ENCODE data around the gene PCDH11X.
"Not testable (repeated sequence)": the region's sequence is repeated elsewhere in the genome, so short reads cannot be mapped to it uniquely, and the experiment has no call there.

The PCDH11X gene

GRCh38 chrX:91779135-91779534, at the start of gene PCDH11X:
PCDH11X (plus strand) TSS chrX:91779375; CDS start chrX:91835505, 56,130 bp downstream.
- not testable (repeated sequence) for DNase-seq (ENCODE audit: low spot score)

- not testable (repeated sequence) for DNase-seq (ENCODE audit: low spot score)
These were observed 31.7 kb upstream of the PCDH11X start for GRCh38 chrX:91747446-91747845.

GRCh38 chrX:91753022-91753421, 26.2 kb upstream of the PCDH11X start:
- not testable (repeated sequence) for DNase-seq (ENCODE audit: low spot score)

GRCh38 chrX:91770619-91771488, 8.3 kb upstream of the PCDH11X start:
- DNase-seq (ENCODE audit: low spot score), result not testable (repeated sequence)

- not testable (repeated sequence) for DNase-seq (ENCODE audit: low spot score)
These were observed 5.2 kb upstream of the PCDH11X start for GRCh38 chrX:91773943-91774342.

- not testable (repeated sequence) for DNase-seq (ENCODE audit: low spot score)
These were observed 833 bp downstream of the PCDH11X start for GRCh38 chrX:91780008-91780407.

GRCh38 chrX:91780698-91781097, 1.5 kb downstream of the PCDH11X start:
- not testable (repeated sequence) for DNase-seq (ENCODE audit: low spot score)

GRCh38 chrX:91781553-91782298, 2.6 kb downstream of the PCDH11X start:
- DNase-seq (ENCODE audit: low spot score), result not testable (repeated sequence)

GRCh38 chrX:91782825-91783224, 3.6 kb downstream of the PCDH11X start:
- not testable (repeated sequence) for DNase-seq (ENCODE audit: low spot score)

GRCh38 chrX:91817537-91817936, 38.4 kb downstream of the PCDH11X start:
- not testable (repeated sequence) for DNase-seq (ENCODE audit: low spot score)

GRCh38 chrX:91825321-91825720, 46.1 kb downstream of the PCDH11X start:
- DNase-seq (ENCODE audit: low spot score), result not testable (repeated sequence)

Data from AG08395 (cell line).